ENCODE results near the gene KRT80.

The KRT80 gene

GRCh38 chr12:52126605-52127578 is 64.9 kb downstream of the KRT80 start:
- no peak for DNase-seq

- no peak for DNase-seq
These were observed 65.7 kb downstream of the KRT80 start for GRCh38 chr12:52126050-52126604.

GRCh38 chr12:52125476-52125900 is 66.3 kb downstream of the KRT80 start:
- no peak for DNase-seq

- DNase-seq, result no peak
These were observed 68.2 kb downstream of the KRT80 start for GRCh38 chr12:52123487-52124186.

GRCh38 chr12:52122904-52123303 is 68.9 kb downstream of the KRT80 start:
- DNase-seq, result no peak

- DNase-seq, result no peak
These were observed 69.3 kb downstream of the KRT80 start for GRCh38 chr12:52122540-52122871.

GRCh38 chr12:52121824-52122539 is 69.8 kb downstream of the KRT80 start:
- peak; percentile 75 for DNase-seq

GRCh38 chr12:52120951-52121823 is 70.6 kb downstream of the KRT80 start:
- DNase-seq, result no peak

GRCh38 chr12:52119398-52120254 is 72.2 kb downstream of the KRT80 start:
- DNase-seq, result peak; percentile 62

Data from hematopoietic multipotent progenitor cell treated with erythropoietin and hydrocortisone succinate and interleukin-3 and kit ligand, for 6 days (in vitro differentiated cells).